Pancreas (tissue), 10 donors: ENCODE data around the gene RCN1. TPM values are rescaled to one million over a fixed set of nuclear protein-coding genes. Genes with fewer than 3 reads are reported as not detected.
"Not testable (repeated sequence)": the region's sequence is repeated elsewhere in the genome, so short reads cannot be mapped to it uniquely, and the experiment has no call there.

ENCODE experiments used
- ATAC-seq, 4 donors: fragments of 200-7000 bp; cut with Tn5 transposase; one replicate each; pipeline versions ENCODE4 v1.8.0 to v1.9.1; 2020; ENCODE audit warnings: mild to moderate bottlenecking in 4 of 4, moderate library complexity in 4 of 4
- DNase-seq, 6 donors: peaks; one replicate each; pipeline ENCODE4 v3.0.0-alpha.2; 2020
- FAIRE-seq: peaks from 2 replicates; lab custom pipeline; 2012; peaks lifted over from hg19 to GRCh38; lab: Jason Lieb, UNC
- H3K27ac ChIP-seq, 4 donors: fragments of 200-600 bp; sonication (generic); 1 replicate in 3 of 4; 2 replicates in 1 of 4; pipeline versions ENCODE4 v1.5.0 to v1.8.0; 2020
- H3K27me3 ChIP-seq, 4 donors: fragments of 200-600 bp; one replicate each; pipeline ENCODE4 v1.8.0; 2021
- H3K36me3 ChIP-seq, 3 donors: fragments of 200-600 bp; sonication (generic) in 1 of 3; one replicate each; pipeline versions ENCODE4 v1.5.0 to v1.8.0; 2020 to 2021
- H3K4me1 ChIP-seq, 3 donors: fragments of 200-600 bp; one replicate each; pipeline ENCODE4 v1.8.0; 2021
- H3K4me3 ChIP-seq, 4 donors: fragments of 200-600 bp; sonication (generic) in 2 of 4; one replicate each; pipeline versions ENCODE4 v1.5.0 to v1.8.0; 2020 to 2021
- H3K9me3 ChIP-seq, 4 donors: fragments of 200-600 bp; one replicate each; pipeline ENCODE4 v1.8.0; 2021
- WGBS, 2 donors: extraction: QIAGEN DNeasy Blood & Tissue Kit; methylation state at CpG; one replicate each; pipeline ENCODE4 v1.1.7; 2013; 5-methylcytosine and 5-hydroxymethylcytosine counted together
- intact Hi-C, 3 donors: fragments of 100-400 bp; cut with DNase I; formaldehyde crosslinking; loops; one replicate each; pipeline versions ENCODE4 v1.11.1 to v1.14.2; 2022
- polyA plus RNA-seq, 2 donors: library from polyadenylated mRNA; stranded (reverse); fragments of 200-250 nt; gene quantifications; one replicate each; pipeline ENCODE4 v1.2.3, GENCODE V29; 2013
- total RNA-seq, 6 donors: library from RNA; stranded (reverse); fragmentation: NEBNext Ultra II Directional in 4 of 6; extraction: Animal tissue kit (Norgen Biotek cat#: 25700) in 4 of 6; gene quantifications; one replicate each; pipeline versions ENCODE4 v1.2.1 to v1.2.4, GENCODE V29; 2021 to 2023
- TF ChIP-seq, protein P1 (sequence below), 4 donors: fragments of 200-600 bp; sonication (generic) in 3 of 4; IDR thresholded peaks; one replicate each; pipeline versions ENCODE4 v1.5.0 to v1.8.0; 2021; ENCODE audit warnings: antibody characterized with exemption in 4 of 4
- donor health status: healthy with polysubstance abuse.
- donor health status: DM: no; HTN: no; CAD: no; lungs with moderate emphysema.
- donor health status: DM: no; HTN: no; CAD: no.
- donor health status: control.
- donor health status: control.
- donor health status: Bipolar disorder and iron deficiency.
- donor health status: DM: yes; HTN: yes; CAD: no.
- donor health status: DM: no; HTN: no; CAD: no.
- donor health status: DM: no; HTN: no; CAD: no.
- donor health status: DM: yes; HTN: yes; CAD: no.

Gene RCN1
- total and polyA plus RNA-seq, 8 donors: 9.6 to 39.3 (median 21.7) TPM

DNA sequence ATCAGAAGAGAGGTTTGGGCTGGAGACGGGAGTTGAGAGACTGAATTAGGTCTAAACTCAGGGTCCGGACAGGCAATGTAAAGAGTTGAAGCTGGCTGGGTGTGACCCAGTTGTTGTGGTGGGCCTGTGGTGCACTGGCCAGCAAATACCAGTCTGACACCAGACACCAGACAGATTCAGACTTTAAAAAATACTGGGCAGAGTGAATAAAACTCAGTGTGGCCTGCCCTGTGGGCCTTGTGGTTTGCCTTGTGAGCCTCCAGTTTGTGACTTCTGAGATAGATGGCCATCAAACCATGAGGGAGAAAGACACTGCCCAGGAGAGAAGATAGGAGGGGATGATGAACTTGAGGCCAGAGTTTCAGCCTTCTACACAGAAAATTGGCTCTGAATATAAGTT is 25.8 kb downstream of the RCN1 start:
- 88 to 97% methylated on average over 2 of the region's 2 CpGs for WGBS, 2 donors
- intact Hi-C loops: no loop called here
- no peaks in the 10 kb centered on the region for H3K27me3 ChIP-seq
- TF ChIP-seq, protein P1, sequence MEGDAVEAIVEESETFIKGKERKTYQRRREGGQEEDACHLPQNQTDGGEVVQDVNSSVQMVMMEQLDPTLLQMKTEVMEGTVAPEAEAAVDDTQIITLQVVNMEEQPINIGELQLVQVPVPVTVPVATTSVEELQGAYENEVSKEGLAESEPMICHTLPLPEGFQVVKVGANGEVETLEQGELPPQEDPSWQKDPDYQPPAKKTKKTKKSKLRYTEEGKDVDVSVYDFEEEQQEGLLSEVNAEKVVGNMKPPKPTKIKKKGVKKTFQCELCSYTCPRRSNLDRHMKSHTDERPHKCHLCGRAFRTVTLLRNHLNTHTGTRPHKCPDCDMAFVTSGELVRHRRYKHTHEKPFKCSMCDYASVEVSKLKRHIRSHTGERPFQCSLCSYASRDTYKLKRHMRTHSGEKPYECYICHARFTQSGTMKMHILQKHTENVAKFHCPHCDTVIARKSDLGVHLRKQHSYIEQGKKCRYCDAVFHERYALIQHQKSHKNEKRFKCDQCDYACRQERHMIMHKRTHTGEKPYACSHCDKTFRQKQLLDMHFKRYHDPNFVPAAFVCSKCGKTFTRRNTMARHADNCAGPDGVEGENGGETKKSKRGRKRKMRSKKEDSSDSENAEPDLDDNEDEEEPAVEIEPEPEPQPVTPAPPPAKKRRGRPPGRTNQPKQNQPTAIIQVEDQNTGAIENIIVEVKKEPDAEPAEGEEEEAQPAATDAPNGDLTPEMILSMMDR (IDR thresholded peaks at IDR 0.05): no peak
- H3K36me3 ChIP-seq: no peaks in the 10 kb centered on the region
- ATAC-seq: no peak
- no peak overlapping the region for H3K27ac ChIP-seq
- H3K4me3 ChIP-seq: no peak overlapping the region
- FAIRE-seq: no peak
- no peaks in the 10 kb centered on the region for H3K9me3 ChIP-seq
- DNase-seq: no peak
- H3K4me1 ChIP-seq: no peaks in the 10 kb centered on the region

- H3K4me1 ChIP-seq: no peaks in the 10 kb centered on the region
- ATAC-seq (no peak), FAIRE-seq (no peak), DNase-seq (no peak)
- WGBS, 2 donors: 85 to 86% methylated on average over 7 of the region's 7 CpGs
- H3K27ac ChIP-seq: no peak overlapping the region
- H3K36me3 ChIP-seq: no peaks in the 10 kb centered on the region
- H3K27me3 ChIP-seq: no peaks in the 10 kb centered on the region
- no peaks in the 10 kb centered on the region for H3K9me3 ChIP-seq
- intact Hi-C loops: no loop called here
- no peak overlapping the region for H3K4me3 ChIP-seq
- TF ChIP-seq, protein P1 (IDR thresholded peaks at IDR 0.05): no peak
Observed at GRCh38 chr11:32118025-32118974, 27.4 kb downstream of the RCN1 start.

GRCh38 chr11:32119139-32119538 is 28.3 kb downstream of the RCN1 start:
- WGBS, 2 donors: 87 to 99% methylated on average over 5 of the region's 5 CpGs
- intact Hi-C loops, H3K4me3 ChIP-seq, H3K27me3 ChIP-seq, H3K36me3 ChIP-seq, H3K4me1 ChIP-seq, H3K9me3 ChIP-seq, DNase-seq, ATAC-seq, FAIRE-seq, H3K27ac ChIP-seq: not testable (repeated sequence)

GRCh38 chr11:32121012-32121411 is 30.1 kb downstream of the RCN1 start:
- Histone ChIP-seq H3K4me3 (no peak overlapping the region), H3K27ac (no peak overlapping the region), H3K36me3 (no peaks in the 10 kb centered on the region), H3K27me3 (no peaks in the 10 kb centered on the region), H3K4me1 (no peaks in the 10 kb centered on the region), H3K9me3 (no peaks in the 10 kb centered on the region)
- 85 to 90% methylated on average over 4 of the region's 4 CpGs for WGBS, 2 donors
- intact Hi-C loops: no loop called here
- TF ChIP-seq, protein P1 (IDR thresholded peaks at IDR 0.05): no peak
- DNase-seq (no peak), ATAC-seq (no peak), FAIRE-seq (no peak)

GRCh38 chr11:32122200-32122599 is 31.3 kb downstream of the RCN1 start:
- H3K27me3 ChIP-seq: no peaks in the 10 kb centered on the region
- TF ChIP-seq, protein P1 (IDR thresholded peaks at IDR 0.05): no peak
- H3K4me1 ChIP-seq: no peaks in the 10 kb centered on the region
- no peak overlapping the region for H3K4me3 ChIP-seq
- intact Hi-C loops: no loop called here
- H3K9me3 ChIP-seq: no peaks in the 10 kb centered on the region
- WGBS, 2 donors: 54 to 69% methylated on average over 2 of the region's 2 CpGs
- H3K27ac ChIP-seq: no peak overlapping the region
- DNase-seq: no peak
- H3K36me3 ChIP-seq: no peaks in the 10 kb centered on the region
- no peak for FAIRE-seq
- no peak for ATAC-seq
